K562 (cell line): Measurements from ENCODE around the gene CAPN10.

Experiments used
- SMC3 ChIP-seq: conservative IDR thresholded peaks from 2 replicates; pipeline ENCODE4 v1.6.1; 2011; ENCODE audit warnings: low read depth, low read length, improper control_type of control experiment; ENCODE audit not compliant: insufficient read depth
- TF ChIP-seq, protein P1 (sequence below), 3 experiments: IDR thresholded peaks in 2 of 3; conservative IDR thresholded peaks in 1 of 3; 2 replicates each; pipeline ENCODE4 v1.5.1; 2011 to 2012; ENCODE audit warnings: low read length in 3 of 3, mild to moderate bottlenecking in 3 of 3, control low read depth in 2 of 3, improper control_type of control experiment in 1 of 3, inconsistent platforms in 1 of 3, low read depth in 1 of 3, mixed read lengths in 1 of 3, moderate library complexity in 1 of 3; ENCODE audit not compliant: insufficient read depth in 2 of 3

DNA sequence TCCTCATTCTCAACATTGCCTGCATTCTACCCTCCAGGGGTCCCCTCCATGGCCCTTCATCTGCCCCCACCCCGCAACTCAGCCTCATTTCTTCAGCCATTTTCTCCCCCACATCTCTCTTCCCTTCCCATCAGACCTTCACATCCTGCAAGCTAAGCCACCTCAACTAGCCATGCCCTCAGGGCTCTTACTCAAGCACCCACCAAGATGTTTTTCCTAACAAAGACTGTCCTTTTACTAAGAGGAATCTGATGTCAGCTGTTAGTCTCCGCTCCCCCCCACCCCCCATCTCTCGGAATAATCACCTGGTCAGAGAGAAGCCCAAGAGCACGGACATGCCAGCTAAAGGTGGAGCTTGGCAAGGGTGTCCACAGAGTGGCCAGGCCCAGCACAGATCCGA is 4.7 kb upstream of the CAPN10 start:
- TF ChIP-seq, protein P1, sequence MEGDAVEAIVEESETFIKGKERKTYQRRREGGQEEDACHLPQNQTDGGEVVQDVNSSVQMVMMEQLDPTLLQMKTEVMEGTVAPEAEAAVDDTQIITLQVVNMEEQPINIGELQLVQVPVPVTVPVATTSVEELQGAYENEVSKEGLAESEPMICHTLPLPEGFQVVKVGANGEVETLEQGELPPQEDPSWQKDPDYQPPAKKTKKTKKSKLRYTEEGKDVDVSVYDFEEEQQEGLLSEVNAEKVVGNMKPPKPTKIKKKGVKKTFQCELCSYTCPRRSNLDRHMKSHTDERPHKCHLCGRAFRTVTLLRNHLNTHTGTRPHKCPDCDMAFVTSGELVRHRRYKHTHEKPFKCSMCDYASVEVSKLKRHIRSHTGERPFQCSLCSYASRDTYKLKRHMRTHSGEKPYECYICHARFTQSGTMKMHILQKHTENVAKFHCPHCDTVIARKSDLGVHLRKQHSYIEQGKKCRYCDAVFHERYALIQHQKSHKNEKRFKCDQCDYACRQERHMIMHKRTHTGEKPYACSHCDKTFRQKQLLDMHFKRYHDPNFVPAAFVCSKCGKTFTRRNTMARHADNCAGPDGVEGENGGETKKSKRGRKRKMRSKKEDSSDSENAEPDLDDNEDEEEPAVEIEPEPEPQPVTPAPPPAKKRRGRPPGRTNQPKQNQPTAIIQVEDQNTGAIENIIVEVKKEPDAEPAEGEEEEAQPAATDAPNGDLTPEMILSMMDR (IDR thresholded peaks at IDR 0.05 in 2 of 3, conservative IDR thresholded peaks at IDR 0.05 in 1 of 3; ENCODE audit: insufficient read depth in 2 of 3, low read depth in 1 of 3, low read length in 3 of 3) = no peak
- TF ChIP-seq SMC3 = no peak
